Fibroblast of skin of abdomen (primary cell): ENCODE data around the gene POTEI. TPM values are rescaled to one million over a fixed set of nuclear protein-coding genes. Genes with fewer than 3 reads are reported as not detected.
"Not testable (repeated sequence)": the region's sequence is repeated elsewhere in the genome, so short reads cannot be mapped to it uniquely, and the experiment has no call there.

Source experiments
- DNase-seq: peaks from one replicate; pipeline ENCODE4 v3.0.0-alpha.2; 2013
- polyA plus RNA-seq, 2 experiments: library from polyadenylated mRNA; unstranded; fragments of 120-200 nt; gene quantifications; one replicate each; pipeline ENCODE4 v1.2.1, GENCODE V29; 2013; ENCODE audit not compliant: insufficient read length in 2 of 2

POTEI gene
- 0.05 TPM for polyA plus RNA-seq (2013, experiment 1 of 2; ENCODE audit: insufficient read length)
- polyA plus RNA-seq (2013, experiment 2 of 2; ENCODE audit: insufficient read length) = 0.05 TPM

GRCh38 chr2:130509228-130509627, at the start of gene POTEI:
Gene POTEI, minus strand, starts transcription at chr2:130509328. Its CDS starts 93 bp downstream, at chr2:130509235.
- not testable (repeated sequence) for DNase-seq

DNA sequence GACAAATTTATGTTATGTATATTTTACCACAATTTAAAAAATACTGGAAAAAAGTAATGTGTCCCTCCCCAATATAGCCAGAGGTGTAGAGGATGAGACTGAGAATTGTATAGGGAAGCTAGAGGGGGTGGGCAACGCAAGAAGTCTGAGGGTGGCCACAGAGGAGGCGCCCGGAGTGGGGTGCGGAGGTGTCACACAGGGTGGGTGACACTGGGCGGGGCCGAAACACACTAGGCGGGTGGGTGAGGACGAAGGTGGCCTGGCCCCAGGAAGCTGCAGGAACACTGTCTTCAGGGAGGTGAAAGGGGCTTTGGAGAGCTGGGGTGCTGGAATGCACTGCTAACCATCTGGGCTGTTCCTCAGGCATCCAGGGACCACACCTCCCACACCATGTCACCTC, 47.3 kb upstream of the POTEI start:
- DNase-seq = not testable (repeated sequence)

GRCh38 chr2:130554178-130554577, 45.0 kb upstream of the POTEI start:
- DNase-seq = not testable (repeated sequence)

- not testable (repeated sequence) for DNase-seq
These were observed 40.3 kb upstream of the POTEI start for GRCh38 chr2:130549475-130549874.

DNA sequence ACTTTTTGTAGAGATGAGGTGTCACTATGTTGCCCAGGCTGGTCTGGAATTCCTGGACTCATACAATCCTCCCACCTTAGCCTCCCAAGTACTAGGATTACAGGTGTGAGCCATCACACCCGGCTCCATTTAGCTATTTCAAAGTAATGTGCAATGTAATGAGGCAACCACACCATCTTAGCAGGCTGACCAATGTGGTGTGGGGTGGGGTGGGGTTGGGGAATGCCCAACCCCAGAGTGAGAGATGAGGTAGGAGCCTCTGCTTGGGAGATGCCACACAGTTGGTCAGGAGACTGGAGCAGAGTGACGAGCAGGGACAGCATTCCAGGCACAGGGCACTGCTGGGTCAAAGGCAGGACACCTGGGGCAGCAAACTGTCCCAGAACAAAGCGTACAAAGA, 39.3 kb upstream of the POTEI start:
- not testable (repeated sequence) for DNase-seq

GRCh38 chr2:130544978-130545377, 35.9 kb upstream of the POTEI start:
- DNase-seq = not testable (repeated sequence)

DNA sequence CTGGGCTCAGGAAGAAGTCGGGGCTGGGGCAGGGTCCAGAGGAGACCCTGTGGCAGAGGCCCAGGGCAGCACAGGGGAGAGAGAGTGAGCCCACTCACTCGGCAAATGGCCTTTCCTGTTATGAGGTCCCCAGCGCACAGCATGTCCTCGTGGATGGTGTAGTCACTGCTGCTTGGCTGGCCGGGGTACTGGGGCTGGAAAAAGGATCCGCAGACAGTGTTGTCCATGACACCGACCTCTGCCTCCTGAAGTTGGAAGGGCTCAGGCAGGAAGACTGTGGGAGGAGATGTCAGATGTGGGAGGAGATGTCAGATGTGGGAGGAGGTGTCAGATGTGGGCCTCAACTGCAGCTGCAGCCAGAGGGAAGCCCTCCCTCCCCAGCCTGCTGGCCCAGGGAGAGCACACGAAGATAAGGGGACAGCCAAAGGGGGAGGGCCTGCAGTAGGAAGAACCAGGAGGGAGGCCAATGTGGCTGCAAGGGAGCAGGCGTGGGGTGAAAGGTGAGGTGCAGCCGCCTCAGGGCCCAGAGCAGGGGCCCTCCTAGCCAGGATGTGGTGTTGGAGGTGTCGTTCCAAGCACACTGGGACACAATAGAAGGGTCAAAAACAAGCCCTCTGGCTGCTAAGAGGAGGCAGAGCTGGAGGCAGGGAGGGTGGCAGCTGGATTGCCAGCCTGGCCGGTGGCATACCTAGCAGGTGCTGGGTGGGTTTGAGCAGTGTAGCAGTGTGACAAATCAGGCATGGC, 34.8 kb upstream of the POTEI start:
- DNase-seq = not testable (repeated sequence)

DNA sequence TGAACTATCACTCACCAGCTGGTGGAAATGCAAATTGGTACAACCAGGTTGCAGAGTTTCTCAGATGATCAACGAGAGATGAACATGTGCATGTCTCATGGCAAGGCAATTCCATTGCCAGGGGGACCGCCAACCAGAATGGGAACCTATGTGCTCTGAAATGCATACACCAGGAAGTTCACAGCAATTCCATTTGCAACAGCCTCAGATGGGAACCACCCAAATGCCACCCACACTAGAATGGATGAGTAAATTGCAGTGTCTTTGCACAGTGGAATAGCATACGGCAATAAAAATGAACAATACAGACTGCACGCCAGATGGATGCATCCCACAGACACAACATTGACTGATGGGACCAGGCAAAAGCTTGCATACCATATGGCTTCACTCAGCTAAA, 33.7 kb upstream of the POTEI start:
- not testable (repeated sequence) for DNase-seq

DNA sequence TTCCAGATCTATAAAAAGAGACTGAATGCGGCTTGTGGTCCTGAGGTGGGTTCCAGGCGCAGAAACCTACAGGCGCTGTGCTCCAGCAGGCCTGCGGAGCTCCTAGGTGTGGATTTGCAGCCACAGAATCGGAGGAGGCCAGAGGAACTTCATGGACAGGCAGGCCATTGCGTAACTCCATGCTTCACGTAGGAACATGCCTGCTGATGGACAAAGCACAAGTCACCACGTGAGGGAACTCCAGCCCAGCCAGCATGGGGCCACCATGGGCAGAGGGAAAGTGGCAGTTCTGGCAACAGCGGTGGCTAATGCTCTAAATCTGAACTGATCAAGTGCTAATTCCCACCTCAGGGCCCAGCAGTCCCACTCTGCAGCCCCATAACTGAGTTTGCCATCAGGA, 29.1 kb upstream of the POTEI start:
- DNase-seq = not testable (repeated sequence)

DNA sequence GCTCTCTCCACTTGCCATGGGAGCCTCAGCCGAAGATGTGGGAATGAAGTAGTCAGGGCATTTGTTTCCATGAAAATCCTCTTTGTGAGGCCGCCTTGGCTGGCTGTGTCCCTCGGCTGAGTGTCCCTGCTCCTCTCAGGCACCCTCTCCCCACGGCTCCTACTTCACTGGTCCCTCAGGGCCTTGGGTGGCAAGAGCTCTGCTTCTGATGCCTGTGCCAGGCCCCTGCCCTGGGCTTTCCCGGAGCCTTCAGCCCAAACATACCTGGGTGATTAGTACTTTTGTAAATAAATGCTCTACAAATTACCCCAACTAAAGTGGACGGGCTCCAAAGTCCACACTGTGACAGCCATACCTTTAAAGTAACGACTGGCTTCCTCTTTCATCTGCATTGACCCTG, 27.5 kb upstream of the POTEI start:
- DNase-seq = not testable (repeated sequence)

GRCh38 chr2:130531672-130532071, 22.5 kb upstream of the POTEI start:
- not testable (repeated sequence) for DNase-seq

DNA sequence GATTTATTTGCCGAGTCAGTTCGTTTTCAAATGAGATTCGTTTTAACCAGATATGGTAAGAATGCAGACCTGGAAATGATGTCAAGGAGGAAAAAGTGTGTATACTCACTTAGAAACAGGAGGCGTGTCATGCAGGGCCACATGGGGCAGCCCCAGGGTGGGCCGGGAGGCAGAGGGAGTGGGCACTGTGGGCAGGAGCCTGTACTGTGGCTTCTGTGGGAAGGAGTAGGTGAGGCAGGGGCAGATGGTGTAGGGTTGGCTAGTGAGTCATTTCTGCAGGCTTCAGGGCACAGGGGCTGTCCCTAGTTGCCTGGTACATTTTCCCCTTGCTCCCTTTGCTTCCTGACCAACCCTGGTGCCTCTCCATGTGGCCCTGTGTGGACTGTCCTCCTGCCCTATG, 22.1 kb upstream of the POTEI start:
- DNase-seq = not testable (repeated sequence)

- DNase-seq = not testable (repeated sequence)
These were observed 21.1 kb upstream of the POTEI start for GRCh38 chr2:130530212-130530611.

GRCh38 chr2:130529545-130529944, 20.4 kb upstream of the POTEI start:
- DNase-seq = not testable (repeated sequence)

GRCh38 chr2:130527365-130527967, 18.3 kb upstream of the POTEI start:
- DNase-seq = not testable (repeated sequence)

- DNase-seq = not testable (repeated sequence)
These were observed 13.3 kb upstream of the POTEI start for GRCh38 chr2:130522390-130522789.

GRCh38 chr2:130520992-130521391, 11.9 kb upstream of the POTEI start, which contains the start of gene CFC1B:
Gene CFC1B, plus strand, starts transcription at chr2:130521222. Its CDS starts 263 bp downstream, at chr2:130521485.
- not testable (repeated sequence) for DNase-seq

- not testable (repeated sequence) for DNase-seq
These were observed 9.5 kb upstream of the POTEI start for GRCh38 chr2:130518516-130519106.

DNA sequence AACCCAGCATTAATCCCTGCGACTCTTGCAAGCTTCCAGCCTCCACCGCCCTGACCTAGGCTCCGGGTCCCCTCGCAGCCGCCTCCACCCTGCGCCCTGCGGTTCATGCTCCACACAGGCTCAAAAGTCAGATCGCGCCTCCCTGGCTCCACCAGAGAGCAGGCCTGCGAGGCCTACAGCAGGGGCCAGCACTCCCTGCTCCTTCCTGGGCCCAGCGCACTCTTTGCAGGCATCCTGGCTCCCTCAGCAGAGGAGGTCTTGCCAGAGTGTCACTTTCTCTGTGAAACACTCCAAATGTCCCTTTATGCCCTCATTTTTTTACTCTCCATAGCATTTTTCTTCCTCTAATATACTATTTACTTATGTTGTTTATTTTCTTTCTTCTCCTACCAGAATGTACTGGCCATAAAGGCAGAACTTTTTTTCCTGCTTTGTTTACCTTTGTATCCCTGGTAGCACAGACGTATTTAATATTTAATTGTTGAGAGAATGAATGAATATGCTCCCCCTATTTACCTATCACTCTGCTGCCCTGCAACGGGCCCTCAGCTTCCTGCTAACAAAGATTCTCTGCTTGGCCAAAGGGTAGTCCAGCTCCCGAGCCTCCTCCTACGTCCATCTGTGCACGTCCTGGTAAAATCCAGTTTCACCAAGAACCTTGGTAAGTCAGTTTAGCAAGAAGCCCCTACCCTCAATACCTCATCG, 2.8 kb upstream of the POTEI start:
- DNase-seq = not testable (repeated sequence)

DNA sequence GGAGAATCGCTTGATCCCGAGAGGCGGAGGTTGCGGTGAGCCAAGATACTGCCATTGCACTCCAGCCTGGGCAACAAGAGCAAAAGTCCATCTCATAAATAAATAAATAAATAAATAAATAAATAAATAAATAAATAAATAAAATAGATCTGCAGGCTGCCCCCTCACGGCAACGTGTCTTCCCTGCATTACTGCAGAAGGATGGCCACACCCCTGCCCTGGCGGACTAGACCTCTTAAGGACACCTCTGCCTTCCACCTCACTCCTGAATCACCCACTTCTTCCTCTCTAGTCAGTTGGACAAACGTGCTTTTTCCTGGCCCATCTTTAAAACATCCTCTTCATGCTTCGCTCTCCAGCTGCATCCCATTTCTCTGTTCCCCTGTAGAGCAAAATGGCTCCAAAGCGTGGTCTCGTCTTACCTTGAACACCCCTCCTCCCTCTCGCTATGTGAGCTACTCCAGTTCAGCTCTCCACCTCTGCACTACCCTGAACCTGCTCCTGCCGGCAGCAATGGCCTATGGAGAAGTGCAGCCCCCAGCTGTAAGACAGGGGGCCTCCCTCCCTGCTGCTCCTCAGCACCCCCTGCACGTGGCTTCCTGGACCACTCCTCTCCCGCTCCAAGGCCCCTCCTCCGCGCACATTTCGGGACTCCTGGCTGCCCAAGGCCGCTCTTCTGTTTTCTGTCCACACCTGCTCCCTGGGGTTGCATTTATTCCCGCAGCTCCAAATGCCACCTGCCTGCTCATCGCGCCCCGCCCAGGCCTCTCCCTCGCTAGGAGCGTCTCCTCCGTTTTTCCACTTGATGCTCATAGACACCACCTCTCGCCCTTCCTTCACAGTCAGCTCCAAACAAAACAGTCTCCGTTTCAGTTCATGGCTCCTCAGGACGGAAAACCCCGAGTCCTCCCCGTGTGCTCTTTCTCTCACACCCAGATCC, 1.9 kb upstream of the POTEI start:
- DNase-seq = not testable (repeated sequence)

DNA sequence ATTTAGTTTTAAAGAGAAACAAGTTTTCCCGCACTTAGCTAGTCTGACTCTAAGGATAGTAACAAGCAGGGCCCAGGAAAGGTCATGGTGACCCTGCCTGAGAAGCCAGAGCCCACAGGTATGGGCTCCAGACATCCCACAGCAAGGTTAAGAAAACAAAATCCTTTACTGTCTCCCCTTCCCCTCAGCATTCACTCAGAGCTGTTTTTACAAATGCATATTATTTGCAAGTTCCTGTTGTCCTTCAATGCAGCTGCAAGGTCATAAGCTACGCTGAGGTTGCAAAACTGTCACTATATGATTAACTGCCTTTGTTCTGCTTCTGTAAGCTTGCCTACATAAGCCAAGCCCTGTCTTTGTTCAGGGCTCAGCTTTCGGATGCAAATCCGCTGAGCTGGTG, 18.1 kb downstream of the POTEI start:
- not testable (repeated sequence) for DNase-seq
